PC-3 (cell line): ENCODE results near the gene ADORA2B. TPM values are rescaled to one million over a fixed set of nuclear protein-coding genes. Genes with fewer than 3 reads are reported as not detected.
A peak's percentile ranks its signal among the peaks of the same experiment; 100 is the strongest.

ENCODE experiments used
- ATAC-seq: fragments of 200-7000 bp; cut with Tn5 transposase; 2 replicates; pipeline ENCODE4 v1.9.1; 2020; ENCODE audit warnings: mild to moderate bottlenecking, moderate library complexity
- BruUV-seq: library from RNA; stranded (reverse); fragments of 400-500 nt; replicated peaks from 2 replicates; lab custom pipeline; 2021; lab: Mats Ljungman, UMichigan
- CTCF ChIA-PET: fragments of 300-600 bp; sonication (Branson Sonifier 250); formaldehyde crosslinking; loops from one replicate; lab custom pipeline; 2022; ENCODE audit warnings: antibody characterized with exemption; lab: Charles Lee
- POLR2A ChIA-PET: fragments of 300-600 bp; sonication (Branson Sonifier 250); formaldehyde crosslinking; loops from one replicate; lab custom pipeline; 2022; ENCODE audit warnings: antibody characterized with exemption; ENCODE audit not compliant: unreplicated experiment; lab: Charles Lee
- DNase-seq: peaks from one replicate; pipeline ENCODE4 v3.0.0-alpha.2; 2015
- H2AFZ ChIP-seq: fragments of 300-600 bp; sonication (generic); 2 replicates; pipeline ENCODE4 v1.6.0; 2016; ENCODE audit warnings: antibody characterized with exemption, low read length
- H3F3A ChIP-seq: fragments of 300-600 bp; sonication (generic); one replicate; pipeline ENCODE4 v1.6.0; 2017; ENCODE audit warnings: antibody characterized with exemption, low read length, control low read depth, mild to moderate bottlenecking; ENCODE audit not compliant: unreplicated experiment
- H3K27ac ChIP-seq: fragments of 300-600 bp; sonication (generic); 2 replicates; pipeline ENCODE4 v1.5.1; 2016; ENCODE audit warnings: mild to moderate bottlenecking, low read length
- H3K27me3 ChIP-seq: fragments of 300-600 bp; sonication (generic); 2 replicates; pipeline ENCODE4 v1.6.1; 2016; ENCODE audit warnings: low read length, mixed read lengths
- H3K36me3 ChIP-seq: fragments of 300-600 bp; sonication (generic); 2 replicates; pipeline ENCODE4 v1.6.1; 2016; ENCODE audit warnings: low read depth, mixed run types, low read length, mixed read lengths
- H3K4me1 ChIP-seq: fragments of 300-600 bp; sonication (generic); 2 replicates; pipeline ENCODE4 v1.5.1; 2016; ENCODE audit warnings: low read length; ENCODE audit not compliant: insufficient read depth
- H3K4me2 ChIP-seq: fragments of 300-600 bp; sonication (generic); 2 replicates; pipeline ENCODE4 v1.6.0; 2016; ENCODE audit warnings: low read length
- H3K4me3 ChIP-seq: fragments of 300-600 bp; sonication (generic); 2 replicates; pipeline ENCODE4 v1.5.1; 2016; ENCODE audit warnings: mild to moderate bottlenecking, low read length, mixed read lengths
- H3K79me2 ChIP-seq: fragments of 300-600 bp; sonication (generic); 2 replicates; pipeline ENCODE4 v1.6.1; 2017; ENCODE audit warnings: low read length, mixed read lengths
- H3K9ac ChIP-seq: fragments of 300-600 bp; sonication (generic); 2 replicates; pipeline ENCODE4 v1.6.0; 2016; ENCODE audit warnings: mild to moderate bottlenecking, low read length
- H3K9me2 ChIP-seq: fragments of 300-600 bp; sonication (generic); replicated peaks from 2 replicates; pipeline ENCODE4 v1.6.1; 2016; ENCODE audit warnings: mixed run types, low read length, mixed read lengths
- H3K9me3 ChIP-seq: fragments of 300-600 bp; sonication (generic); 2 replicates; pipeline ENCODE4 v1.6.1; 2016; ENCODE audit warnings: low read length, mixed read lengths
- H4K20me1 ChIP-seq: fragments of 300-600 bp; sonication (generic); 2 replicates; pipeline ENCODE4 v1.6.1; 2016; ENCODE audit warnings: low read length, mixed read lengths
- EZH2 ChIP-seq: fragments of 300-600 bp; sonication (generic); IDR thresholded peaks from one replicate; pipeline ENCODE4 v1.6.1; 2017; ENCODE audit warnings: antibody characterized with exemption, mild to moderate bottlenecking, low read length; ENCODE audit not compliant: unreplicated experiment
- EZH2phosphoT487 ChIP-seq: fragments of 300-600 bp; sonication (generic); IDR thresholded peaks from 2 replicates; pipeline ENCODE4 v1.6.1; 2018; ENCODE audit warnings: mild to moderate bottlenecking, antibody characterized with exemption, low read length, borderline replicate concordance
- intact Hi-C: fragments of 100-400 bp; cut with micrococcal nuclease; formaldehyde crosslinking; loops from 2 replicates; pipeline ENCODE4 v1.9.0; 2023
- total RNA-seq: library from RNA; depleted of rRNA; stranded (reverse); fragments of >200 nt; gene quantifications from 2 replicates; pipeline ENCODE4 v1.2.3, GENCODE V29; 2014
- TF ChIP-seq, protein P1 (sequence below): fragments of 300-600 bp; sonication (generic); conservative IDR thresholded peaks from 2 replicates; pipeline ENCODE4 v1.5.1; 2017; ENCODE audit warnings: antibody characterized with exemption, low read depth, mild to moderate bottlenecking, low read length

Gene ADORA2B
- total RNA-seq, 1 experiment from 2014 or later = 118 TPM

DNA sequence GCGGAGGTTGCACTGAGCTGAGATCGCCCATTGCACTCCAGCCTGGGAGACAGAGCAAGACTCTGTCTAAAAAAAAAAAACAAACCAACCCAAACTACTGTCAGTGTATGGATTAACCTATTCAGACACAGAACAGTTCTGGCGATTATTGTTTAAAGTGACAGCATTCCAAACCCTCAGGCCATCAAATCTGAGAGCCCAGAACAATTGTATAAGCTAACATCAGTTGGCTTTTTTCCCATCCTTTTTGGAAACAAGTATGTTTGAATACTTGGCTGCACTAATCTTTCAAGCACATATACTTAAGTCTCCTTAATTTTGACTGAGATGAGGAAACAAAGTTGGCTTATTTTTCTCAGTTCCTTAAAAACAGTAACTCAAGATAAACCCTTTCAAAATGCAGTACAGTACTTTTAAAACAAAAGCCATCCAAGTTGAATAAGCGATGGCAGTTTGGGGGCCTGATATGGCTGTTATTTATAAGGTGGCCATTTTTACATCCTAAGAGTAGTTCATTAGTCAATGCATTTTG lies 53.2 kb downstream of the ADORA2B start:
- intact Hi-C loops = loop anchor here (1.0 to 2.0 kb wide), 3 partner anchors 39 to 170 kb away; no protein-coding TSS in a partner anchor
- Histone ChIP-seq H3K9me2 (no peaks in the 10 kb centered on the region), H3K27me3 (no peaks in the 10 kb centered on the region), H3K4me3 (peak overlapping the region; percentile 94), H3K4me2 (peak overlapping the region; percentile 89), H3F3A (no peaks in the 10 kb centered on the region), H3K4me1 (peaks cover 38% of the 10 kb centered on the region), H4K20me1 (peaks cover 31% of the 10 kb centered on the region), H3K27ac (peak overlapping the region; percentile 88), H2AFZ (no peak overlapping the region), H3K79me2 (peaks cover 77% of the 10 kb centered on the region), H3K36me3 (peaks cover 24% of the 10 kb centered on the region), H3K9me3 (no peaks in the 10 kb centered on the region), H3K9ac (peak overlapping the region; percentile 92)
- ATAC-seq (no peak), DNase-seq (peak; percentile 64)
- TF ChIP-seq EZH2phosphoT487 (no peak), EZH2 (no peak)
- TF ChIP-seq, protein P1, sequence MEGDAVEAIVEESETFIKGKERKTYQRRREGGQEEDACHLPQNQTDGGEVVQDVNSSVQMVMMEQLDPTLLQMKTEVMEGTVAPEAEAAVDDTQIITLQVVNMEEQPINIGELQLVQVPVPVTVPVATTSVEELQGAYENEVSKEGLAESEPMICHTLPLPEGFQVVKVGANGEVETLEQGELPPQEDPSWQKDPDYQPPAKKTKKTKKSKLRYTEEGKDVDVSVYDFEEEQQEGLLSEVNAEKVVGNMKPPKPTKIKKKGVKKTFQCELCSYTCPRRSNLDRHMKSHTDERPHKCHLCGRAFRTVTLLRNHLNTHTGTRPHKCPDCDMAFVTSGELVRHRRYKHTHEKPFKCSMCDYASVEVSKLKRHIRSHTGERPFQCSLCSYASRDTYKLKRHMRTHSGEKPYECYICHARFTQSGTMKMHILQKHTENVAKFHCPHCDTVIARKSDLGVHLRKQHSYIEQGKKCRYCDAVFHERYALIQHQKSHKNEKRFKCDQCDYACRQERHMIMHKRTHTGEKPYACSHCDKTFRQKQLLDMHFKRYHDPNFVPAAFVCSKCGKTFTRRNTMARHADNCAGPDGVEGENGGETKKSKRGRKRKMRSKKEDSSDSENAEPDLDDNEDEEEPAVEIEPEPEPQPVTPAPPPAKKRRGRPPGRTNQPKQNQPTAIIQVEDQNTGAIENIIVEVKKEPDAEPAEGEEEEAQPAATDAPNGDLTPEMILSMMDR = no peak
- CTCF ChIA-PET = interaction anchor here (0.9 kb wide), 1 partner anchor 53 kb away, joined by 3 read pairs; the partner anchor contains the start of gene ADORA2B
- BruUV-seq = no TSS peak
- POLR2A ChIA-PET = no interaction called here

DNA sequence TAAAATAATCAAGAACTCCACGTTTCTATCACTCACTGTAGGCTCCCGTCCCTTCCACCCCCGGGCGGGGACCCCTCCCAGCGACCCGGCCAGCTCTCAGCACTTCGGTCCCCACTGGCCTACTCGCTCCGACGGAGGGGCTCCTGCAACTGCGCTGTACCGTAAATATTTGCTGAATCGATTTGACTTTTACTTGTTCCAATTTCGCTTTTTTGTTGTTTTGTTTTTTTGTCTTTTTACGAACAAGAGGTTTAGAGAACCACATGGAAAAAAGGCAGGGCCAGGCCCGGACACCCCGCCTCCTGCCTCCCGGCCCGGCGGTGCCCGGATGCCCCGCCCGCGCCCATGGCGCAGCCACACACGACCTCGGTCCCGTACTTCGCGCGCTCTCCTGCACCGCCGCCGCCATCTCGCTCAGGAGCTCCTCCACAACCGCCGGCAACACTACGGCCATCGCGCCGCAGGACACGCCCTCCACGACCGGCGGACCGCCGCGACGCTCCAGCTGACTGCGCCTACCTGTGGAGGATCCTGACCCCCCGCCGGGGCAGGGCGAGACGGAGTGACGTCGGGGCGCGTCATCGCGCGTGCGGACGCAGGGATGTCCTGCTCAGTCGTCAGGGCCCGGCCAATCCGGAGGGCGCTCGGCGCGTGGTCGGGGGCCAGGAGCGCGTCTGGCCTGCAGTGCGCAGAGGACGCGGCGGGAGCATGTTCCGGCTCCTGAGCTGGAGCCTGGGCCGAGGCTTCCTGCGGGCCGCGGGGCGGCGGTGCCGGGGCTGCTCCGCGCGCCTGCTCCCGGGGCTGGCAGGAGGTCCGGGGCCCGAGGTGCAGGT lies 54.4 kb downstream of the ADORA2B start, which contains the start of the genes TTC19 and ZSWIM7:
TTC19 (plus strand) TSS at position 684 of the 833 bp plus-strand sequence; CDS start at position 709, 25 bp downstream.
ZSWIM7 (minus strand) TSS at position 564 of the 833 bp plus-strand sequence; CDS start at position 454, 110 bp downstream.
- no peaks in the 10 kb centered on the region for H3F3A ChIP-seq
- DNase-seq (peak; percentile 99), ATAC-seq (peak; percentile 93)
- no peaks in the 10 kb centered on the region for H3K27me3 ChIP-seq
- TF ChIP-seq EZH2phosphoT487 (peak; percentile 99), EZH2 (no peak)
- intact Hi-C loops = loop anchor here (2.0 kb wide), 1 partner anchor 41 kb away; no protein-coding TSS in a partner anchor
- no peaks in the 10 kb centered on the region for H3K9me3 ChIP-seq
- H3K9me2 ChIP-seq = no peaks in the 10 kb centered on the region
- ChIA-PET CTCF (interaction anchor here (0.7 kb wide), 1 partner anchor 45 kb away, joined by 3 read pairs; no protein-coding TSS in a partner anchor), POLR2A (interaction anchor here (0.6 kb wide), 4 partner anchors 12 to 349 kb away, joined by 3 to 10 read pairs (median 5); no protein-coding TSS in a partner anchor)
- peaks cover 85% of the 10 kb centered on the region for H3K79me2 ChIP-seq
- H3K4me3 ChIP-seq = peak within 1 kb of the TSS; percentile 94
- H3K36me3 ChIP-seq = peaks cover 36% of the 10 kb centered on the region
- peak within 1 kb of the TSS; percentile 83 for H2AFZ ChIP-seq
- peaks cover 38% of the 10 kb centered on the region for H3K4me1 ChIP-seq
- H3K4me2 ChIP-seq = peak within 1 kb of the TSS; percentile 89
- BruUV-seq = TSS peak; percentile 59
- peak within 1 kb of the TSS; percentile 88 for H3K27ac ChIP-seq
- peak within 1 kb of the TSS; percentile 92 for H3K9ac ChIP-seq
- peaks cover 42% of the 10 kb centered on the region for H4K20me1 ChIP-seq
